Measurements from ENCODE around the gene SP1. TPM values are rescaled to one million over a fixed set of nuclear protein-coding genes. Genes with fewer than 3 reads are reported as not detected.

The SP1 gene
- total RNA-seq, 1 experiment from 2014 or later = 83.3 TPM

DNA sequence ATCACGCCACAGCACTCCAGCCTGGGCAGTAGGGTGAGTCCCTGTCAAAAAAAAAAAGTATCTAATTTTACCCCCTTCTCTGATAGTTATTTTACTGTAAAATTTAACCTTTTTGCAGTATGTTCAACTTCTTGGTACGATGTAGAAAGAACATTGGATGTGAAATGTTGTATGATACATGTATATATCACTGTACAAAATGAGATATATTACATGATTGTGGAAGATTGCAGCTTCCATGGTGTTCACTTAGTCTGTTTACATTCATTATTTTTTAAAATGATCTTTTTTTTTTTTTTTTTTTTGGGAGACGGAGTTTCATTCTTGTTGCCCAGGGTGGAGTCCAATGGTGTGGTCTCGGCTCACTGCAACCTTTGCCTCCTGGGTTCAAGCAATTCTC lies 9.0 kb downstream of the SP1 start:
- no peaks in the 10 kb centered on the region for H3K27me3 ChIP-seq (replicated peaks; ENCODE audit: control insufficient read depth, insufficient read depth, low read length)
- POLR2A ChIA-PET = no interaction called here
- intact Hi-C loops (cut with micrococcal nuclease; ENCODE audit: unreplicated experiment) = no loop called here
- no peak overlapping the region for H3K4me3 ChIP-seq (ENCODE audit: low read depth, low read length)
- no peaks in the 10 kb centered on the region for H3K9me3 ChIP-seq
- no peak overlapping the region for H3K27ac Mint-ChIP-seq (ENCODE audit: unreplicated experiment)
- H3K4me3 Mint-ChIP-seq (ENCODE audit: unreplicated experiment) = no peak overlapping the region
- H3K4me1 ChIP-seq = no peaks in the 10 kb centered on the region
- DNase-seq = no peak
- H3K4me1 Mint-ChIP-seq (ENCODE audit: low read depth, unreplicated experiment) = peaks cover 13% of the 10 kb centered on the region
- no TSS peak for BruUV-seq (replicated peaks)
- CTCF ChIA-PET = interaction anchor here (1.2 kb wide), 1 partner anchor 33 kb away, joined by 4 read pairs; no protein-coding TSS in a partner anchor
- no peaks in the 10 kb centered on the region for H3K36me3 ChIP-seq (ENCODE audit: control insufficient read depth, insufficient read depth, low read length)
- H3K9me3 Mint-ChIP-seq (ENCODE audit: unreplicated experiment) = no peaks in the 10 kb centered on the region
- peaks cover 81% of the 10 kb centered on the region for H3K36me3 Mint-ChIP-seq (ENCODE audit: insufficient read depth, unreplicated experiment)
- TF ChIP-seq, protein P1, sequence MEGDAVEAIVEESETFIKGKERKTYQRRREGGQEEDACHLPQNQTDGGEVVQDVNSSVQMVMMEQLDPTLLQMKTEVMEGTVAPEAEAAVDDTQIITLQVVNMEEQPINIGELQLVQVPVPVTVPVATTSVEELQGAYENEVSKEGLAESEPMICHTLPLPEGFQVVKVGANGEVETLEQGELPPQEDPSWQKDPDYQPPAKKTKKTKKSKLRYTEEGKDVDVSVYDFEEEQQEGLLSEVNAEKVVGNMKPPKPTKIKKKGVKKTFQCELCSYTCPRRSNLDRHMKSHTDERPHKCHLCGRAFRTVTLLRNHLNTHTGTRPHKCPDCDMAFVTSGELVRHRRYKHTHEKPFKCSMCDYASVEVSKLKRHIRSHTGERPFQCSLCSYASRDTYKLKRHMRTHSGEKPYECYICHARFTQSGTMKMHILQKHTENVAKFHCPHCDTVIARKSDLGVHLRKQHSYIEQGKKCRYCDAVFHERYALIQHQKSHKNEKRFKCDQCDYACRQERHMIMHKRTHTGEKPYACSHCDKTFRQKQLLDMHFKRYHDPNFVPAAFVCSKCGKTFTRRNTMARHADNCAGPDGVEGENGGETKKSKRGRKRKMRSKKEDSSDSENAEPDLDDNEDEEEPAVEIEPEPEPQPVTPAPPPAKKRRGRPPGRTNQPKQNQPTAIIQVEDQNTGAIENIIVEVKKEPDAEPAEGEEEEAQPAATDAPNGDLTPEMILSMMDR (IDR thresholded peaks at IDR 0.05; ENCODE audit: insufficient read depth in 1 of 2, low read depth in 1 of 2, low read length in 1 of 2, severe bottlenecking in 1 of 2, unreplicated experiment in 1 of 2) = no peak
- H3K27me3 Mint-ChIP-seq (ENCODE audit: insufficient read depth, unreplicated experiment) = no peaks in the 10 kb centered on the region

DNA sequence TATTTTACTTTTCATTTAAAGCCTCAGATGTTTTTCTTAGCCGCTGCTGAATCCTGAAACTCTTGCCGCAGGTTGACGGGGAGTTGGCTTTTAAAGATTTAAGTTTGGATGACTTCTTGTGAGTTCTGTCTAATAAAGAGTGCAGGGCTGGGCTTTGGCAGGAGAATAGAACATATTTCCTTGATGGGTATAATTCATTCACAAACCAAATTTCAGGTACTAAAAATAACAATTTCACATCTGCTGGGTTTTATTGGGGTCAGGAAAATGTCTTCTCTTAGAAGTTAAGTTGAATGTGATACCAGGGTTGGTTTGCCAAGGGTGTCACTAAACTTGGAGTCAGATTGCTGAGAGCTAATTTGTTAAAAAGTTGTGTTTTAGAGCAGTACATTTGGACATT lies 9.7 kb downstream of the SP1 start:
- no TSS peak for BruUV-seq (replicated peaks)
- Histone ChIP-seq H3K36me3 (ENCODE audit: control insufficient read depth, insufficient read depth, low read length) (no peaks in the 10 kb centered on the region), H3K4me3 (ENCODE audit: low read depth, low read length) (no peak overlapping the region), H3K9me3 (no peaks in the 10 kb centered on the region), H3K27me3 (replicated peaks; ENCODE audit: control insufficient read depth, insufficient read depth, low read length) (no peaks in the 10 kb centered on the region), H3K4me1 (no peaks in the 10 kb centered on the region)
- Mint-ChIP-seq H3K27ac (ENCODE audit: unreplicated experiment) (no peak overlapping the region), H3K4me1 (ENCODE audit: low read depth, unreplicated experiment) (peaks cover 13% of the 10 kb centered on the region), H3K9me3 (ENCODE audit: unreplicated experiment) (no peaks in the 10 kb centered on the region), H3K4me3 (ENCODE audit: unreplicated experiment) (no peak overlapping the region), H3K36me3 (ENCODE audit: insufficient read depth, unreplicated experiment) (peaks cover 81% of the 10 kb centered on the region), H3K27me3 (ENCODE audit: insufficient read depth, unreplicated experiment) (no peaks in the 10 kb centered on the region)
- ChIA-PET POLR2A (no interaction called here), CTCF (no interaction called here)
- DNase-seq = no peak
- intact Hi-C loops (cut with micrococcal nuclease; ENCODE audit: unreplicated experiment) = no loop called here
- TF ChIP-seq, protein P1 (IDR thresholded peaks at IDR 0.05; ENCODE audit: insufficient read depth in 1 of 2, low read depth in 1 of 2, low read length in 1 of 2, severe bottlenecking in 1 of 2, unreplicated experiment in 1 of 2) = no peak

DNA sequence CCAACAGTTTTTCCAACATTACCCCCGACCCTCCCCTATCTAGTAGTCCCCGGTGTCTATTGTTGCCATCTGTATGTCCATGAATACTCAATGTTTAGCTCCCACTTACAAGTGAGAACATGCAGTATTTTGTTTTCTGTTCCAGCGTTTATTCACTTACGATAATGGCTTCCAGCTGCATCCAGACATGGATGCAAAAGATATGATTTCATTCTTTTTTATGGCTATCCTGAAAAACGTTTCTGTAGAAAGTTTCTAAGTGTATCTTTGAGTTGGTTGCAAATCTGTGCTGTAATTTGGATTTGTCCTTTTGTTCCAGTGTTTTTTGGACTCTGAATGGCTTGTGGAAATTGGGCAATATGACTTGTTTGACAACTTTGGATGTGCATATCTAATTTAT lies 11.7 kb downstream of the SP1 start:
- Mint-ChIP-seq H3K4me3 (ENCODE audit: unreplicated experiment) (no peak overlapping the region), H3K4me1 (ENCODE audit: low read depth, unreplicated experiment) (peaks cover 7% of the 10 kb centered on the region), H3K36me3 (ENCODE audit: insufficient read depth, unreplicated experiment) (peaks cover 69% of the 10 kb centered on the region), H3K27ac (ENCODE audit: unreplicated experiment) (no peak overlapping the region), H3K9me3 (ENCODE audit: unreplicated experiment) (no peaks in the 10 kb centered on the region), H3K27me3 (ENCODE audit: insufficient read depth, unreplicated experiment) (no peaks in the 10 kb centered on the region)
- ChIA-PET CTCF (interaction anchor here (0.6 kb wide), 1 partner anchor 30 kb away, joined by 3 read pairs; no protein-coding TSS in a partner anchor), POLR2A (interaction anchor here (0.6 kb wide), 2 partner anchors 20 to 67 kb away, joined by 3 to 6 read pairs; no protein-coding TSS in a partner anchor)
- no TSS peak for BruUV-seq (replicated peaks)
- no peaks in the 10 kb centered on the region for H3K36me3 ChIP-seq (ENCODE audit: control insufficient read depth, insufficient read depth, low read length)
- TF ChIP-seq, protein P1 (IDR thresholded peaks at IDR 0.05; ENCODE audit: insufficient read depth in 1 of 2, low read depth in 1 of 2, low read length in 1 of 2, severe bottlenecking in 1 of 2, unreplicated experiment in 1 of 2) = no peak
- H3K27me3 ChIP-seq (replicated peaks; ENCODE audit: control insufficient read depth, insufficient read depth, low read length) = no peaks in the 10 kb centered on the region
- no peaks in the 10 kb centered on the region for H3K9me3 ChIP-seq
- no peaks in the 10 kb centered on the region for H3K4me1 ChIP-seq
- H3K4me3 ChIP-seq (ENCODE audit: low read depth, low read length) = no peak overlapping the region
- intact Hi-C loops (cut with micrococcal nuclease; ENCODE audit: unreplicated experiment) = no loop called here
- DNase-seq = no peak
